ENCODE measurements around the gene PCED1B.

PCED1B gene

GRCh38 chr12:47242426-47242825 is 163.0 kb downstream of the PCED1B start:
- no peaks in the 10 kb centered on the region for H4K20me1 ChIP-seq (ENCODE audit: low read depth, low read length)
- peaks cover 9% of the 10 kb centered on the region for H3K79me2 ChIP-seq (ENCODE audit: insufficient read depth, low read length)
- no peaks in the 10 kb centered on the region for H3K9me3 ChIP-seq (ENCODE audit: insufficient read depth, low read length)
- H3K4me3 ChIP-seq (ENCODE audit: insufficient read depth, low read length, poor library complexity, severe bottlenecking), result no peak overlapping the region
- no peak overlapping the region; the same call in 1 of the 2 replicates for H3K27ac ChIP-seq (ENCODE audit: low read depth, low read length)
- H3K4me2 ChIP-seq (ENCODE audit: low read depth, low read length, poor library complexity, severe bottlenecking), result no peak overlapping the region
- no peak overlapping the region for H2AFZ ChIP-seq (ENCODE audit: low read depth, low read length, severe bottlenecking)
- TF ChIP-seq EZH2phosphoT487 (conservative IDR thresholded peaks at IDR 0.05; ENCODE audit: low read length), result no peak
- TF ChIP-seq CTCF (IDR thresholded peaks at IDR 0.05; ENCODE audit: insufficient read depth, low read length, poor library complexity, severe bottlenecking), result no peak
- no peaks in the 10 kb centered on the region for H3K27me3 ChIP-seq (ENCODE audit: low read length)
- no peaks in the 10 kb centered on the region for H3F3A ChIP-seq (ENCODE audit: insufficient read depth)
- H3K9ac ChIP-seq (ENCODE audit: low read length), result no peak overlapping the region
- H3K9me2 ChIP-seq (replicated peaks; ENCODE audit: insufficient read depth, low read length), result no peaks in the 10 kb centered on the region
- H3K36me3 ChIP-seq (ENCODE audit: low read length), result peaks cover 2% of the 10 kb centered on the region; the same call in 1 of the 2 replicates

DNA sequence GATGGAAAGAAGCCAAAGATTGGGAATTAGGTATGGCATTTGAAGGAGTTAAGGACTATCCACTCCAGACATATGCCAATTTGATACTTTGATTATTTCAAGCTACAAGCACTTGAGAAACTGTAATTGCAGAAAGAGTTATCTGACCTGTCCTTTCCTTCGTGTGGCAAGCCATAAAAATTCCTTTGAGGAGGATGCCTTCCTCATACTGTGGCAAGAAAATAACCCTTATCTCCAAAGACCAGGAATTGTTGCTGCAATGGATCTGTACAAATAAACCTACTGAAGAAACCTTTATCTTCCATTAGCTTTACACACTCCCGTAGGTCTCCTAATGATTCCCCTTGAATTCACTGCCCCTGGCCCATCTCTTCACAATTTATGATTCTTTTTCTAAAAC is 165.4 kb downstream of the PCED1B start:
- Histone ChIP-seq H3K79me2 (ENCODE audit: insufficient read depth, low read length) (no peaks in the 10 kb centered on the region; the same call in 1 of the 2 replicates), H3K4me2 (ENCODE audit: low read depth, low read length, poor library complexity, severe bottlenecking) (no peak overlapping the region), H3K27ac (ENCODE audit: low read depth, low read length) (no peak overlapping the region), H3F3A (ENCODE audit: insufficient read depth) (no peaks in the 10 kb centered on the region), H3K9ac (ENCODE audit: low read length) (no peak overlapping the region), H3K36me3 (ENCODE audit: low read length) (no peaks in the 10 kb centered on the region), H3K27me3 (ENCODE audit: low read length) (no peaks in the 10 kb centered on the region), H3K9me3 (ENCODE audit: insufficient read depth, low read length) (no peaks in the 10 kb centered on the region), H3K9me2 (replicated peaks; ENCODE audit: insufficient read depth, low read length) (no peaks in the 10 kb centered on the region), H3K4me3 (ENCODE audit: insufficient read depth, low read length, poor library complexity, severe bottlenecking) (no peak overlapping the region), H4K20me1 (ENCODE audit: low read depth, low read length) (no peaks in the 10 kb centered on the region), H2AFZ (ENCODE audit: low read depth, low read length, severe bottlenecking) (no peak overlapping the region)
- TF ChIP-seq CTCF (IDR thresholded peaks at IDR 0.05; ENCODE audit: insufficient read depth, low read length, poor library complexity, severe bottlenecking) (no peak), EZH2phosphoT487 (conservative IDR thresholded peaks at IDR 0.05; ENCODE audit: low read length) (no peak)

- Histone ChIP-seq H3K27ac (ENCODE audit: low read depth, low read length) (no peak overlapping the region), H3K27me3 (ENCODE audit: low read length) (no peaks in the 10 kb centered on the region), H2AFZ (ENCODE audit: low read depth, low read length, severe bottlenecking) (no peak overlapping the region), H3K9me3 (ENCODE audit: insufficient read depth, low read length) (no peaks in the 10 kb centered on the region), H4K20me1 (ENCODE audit: low read depth, low read length) (no peaks in the 10 kb centered on the region), H3K4me3 (ENCODE audit: insufficient read depth, low read length, poor library complexity, severe bottlenecking) (no peak overlapping the region), H3K4me2 (ENCODE audit: low read depth, low read length, poor library complexity, severe bottlenecking) (no peak overlapping the region), H3K36me3 (ENCODE audit: low read length) (no peaks in the 10 kb centered on the region), H3K9me2 (replicated peaks; ENCODE audit: insufficient read depth, low read length) (no peaks in the 10 kb centered on the region), H3K79me2 (ENCODE audit: insufficient read depth, low read length) (no peaks in the 10 kb centered on the region), H3K9ac (ENCODE audit: low read length) (no peak overlapping the region), H3F3A (ENCODE audit: insufficient read depth) (no peaks in the 10 kb centered on the region)
- TF ChIP-seq EZH2phosphoT487 (conservative IDR thresholded peaks at IDR 0.05; ENCODE audit: low read length) (no peak), CTCF (IDR thresholded peaks at IDR 0.05; ENCODE audit: insufficient read depth, low read length, poor library complexity, severe bottlenecking) (no peak)
Observed at GRCh38 chr12:47245623-47246022, 166.2 kb downstream of the PCED1B start.
